Activated B cell treated with CpG ODN at 0.5 μM for 24 hours (primary cell): ENCODE measurements around the gene LYRM1. TPM values are rescaled to one million over a fixed set of nuclear protein-coding genes. Genes with fewer than 3 reads are reported as not detected.

Experiments
- ATAC-seq: fragments of 200-7000 bp; cut with Tn5 transposase; one replicate; pipeline ENCODE4 v1.10.0; 2021; ENCODE audit warnings: low read depth, mild to moderate bottlenecking, moderate library complexity
- CTCF ChIA-PET: fragments of 350-600 bp; sonication (Branson Sonifier 250); formaldehyde crosslinking; loops from one replicate; lab custom pipeline; 2021; ENCODE audit warnings: antibody characterized with exemption; lab: Charles Lee
- POLR2A ChIA-PET: fragments of 350-600 bp; sonication (Branson Sonifier 250); formaldehyde crosslinking; loops from one replicate; lab custom pipeline; 2021; ENCODE audit warnings: antibody characterized with exemption; lab: Charles Lee
- DNase-seq: peaks from one replicate; pipeline ENCODE4 v3.0.0; 2022
- H3K27ac Mint-ChIP-seq: one replicate; pipeline ENCODE4 v1.8.0; 2020; ENCODE audit warnings: mixed read lengths
- H3K27me3 Mint-ChIP-seq: one replicate; pipeline ENCODE4 v1.8.0; 2021; ENCODE audit warnings: mixed read lengths
- H3K36me3 Mint-ChIP-seq: one replicate; pipeline ENCODE4 v1.8.0; 2021; ENCODE audit warnings: low read depth, mixed read lengths
- H3K4me1 Mint-ChIP-seq: one replicate; pipeline ENCODE4 v1.8.0; 2021; ENCODE audit warnings: mixed read lengths
- H3K4me3 Mint-ChIP-seq: one replicate; pipeline ENCODE4 v1.8.0; 2020; ENCODE audit warnings: mild to moderate bottlenecking, mixed read lengths
- H3K9me3 Mint-ChIP-seq: one replicate; pipeline ENCODE4 v1.8.0; 2020; ENCODE audit warnings: mixed read lengths
- CTCF ChIP-seq: fragments of 200-600 bp; IDR thresholded peaks from one replicate; pipeline ENCODE4 v1.8.0; 2022; ENCODE audit warnings: antibody characterized with exemption, mild to moderate bottlenecking
- intact Hi-C: fragments of 100-400 bp; cut with micrococcal nuclease; formaldehyde crosslinking; loops from one replicate; pipeline ENCODE4 v1.15.1; 2024
- total RNA-seq: library from RNA; stranded (reverse); gene quantifications from 2 replicates; pipeline ENCODE4 v1.2.3, GENCODE V29; 2022

LYRM1 gene
- total RNA-seq, 1 donor from 2014 or later, result 20.7 TPM

- CTCF ChIA-PET, result no interaction called here
- Mint-ChIP-seq H3K9me3 (no peaks in the 10 kb centered on the region), H3K27ac (no peak overlapping the region), H3K4me1 (peaks cover 34% of the 10 kb centered on the region), H3K4me3 (no peak overlapping the region), H3K36me3 (no peaks in the 10 kb centered on the region), H3K27me3 (no peaks in the 10 kb centered on the region)
- POLR2A ChIA-PET, result no interaction called here
- no peak for ATAC-seq
- DNase-seq, result no peak
- intact Hi-C loops, result loop anchor here (10.0 kb wide), 1 partner anchor 73 kb away; no protein-coding TSS in a partner anchor
- no peak for TF ChIP-seq CTCF
Observed at GRCh38 chr16:20871941-20872815, 28.4 kb upstream of the LYRM1 start.

GRCh38 chr16:20873331-20873730, 27.2 kb upstream of the LYRM1 start:
- POLR2A ChIA-PET, result interaction anchor here (2.6 to 3.0 kb wide), 2 partner anchors 27 to 30 kb away, joined by 18 to 21 read pairs; partner anchors contain the start of genes DCUN1D3 and LYRM1
- intact Hi-C loops, result loop anchor here (10.0 kb wide), 1 partner anchor 71 kb away; no protein-coding TSS in a partner anchor
- Mint-ChIP-seq H3K36me3 (no peaks in the 10 kb centered on the region), H3K27ac (peak overlapping the region; percentile 41), H3K27me3 (no peaks in the 10 kb centered on the region), H3K9me3 (no peaks in the 10 kb centered on the region), H3K4me3 (no peak overlapping the region), H3K4me1 (peaks cover 38% of the 10 kb centered on the region)
- DNase-seq (no peak), ATAC-seq (no peak)
- CTCF ChIA-PET, result no interaction called here
- no peak for TF ChIP-seq CTCF

GRCh38 chr16:20874088-20874581, 26.4 kb upstream of the LYRM1 start:
- peak overlapping the region; percentile 61 for H3K4me3 Mint-ChIP-seq
- H3K27me3 Mint-ChIP-seq, result no peaks in the 10 kb centered on the region
- intact Hi-C loops, result loop anchor here (1.0 to 10.0 kb wide), 2 partner anchors 26 to 71 kb away; partner anchors contain the start of genes DCUN1D3 and LYRM1
- no peak for DNase-seq
- peaks cover 43% of the 10 kb centered on the region for H3K4me1 Mint-ChIP-seq
- TF ChIP-seq CTCF, result no peak
- no peak for ATAC-seq
- peak overlapping the region; percentile 85 for H3K27ac Mint-ChIP-seq
- ChIA-PET CTCF (interaction anchor here (1.0 to 2.2 kb wide), 3 partner anchors 14 to 70 kb away, joined by 3 to 10 read pairs (median 3); no protein-coding TSS in a partner anchor), POLR2A (interaction anchor here (0.7 to 3.0 kb wide), 5 partner anchors 11 to 1614 kb away, joined by 3 to 21 read pairs (median 5); partner anchors contain the start of genes DCUN1D3 and LYRM1)
- H3K9me3 Mint-ChIP-seq, result no peaks in the 10 kb centered on the region
- no peaks in the 10 kb centered on the region for H3K36me3 Mint-ChIP-seq

GRCh38 chr16:20875355-20875650, 25.3 kb upstream of the LYRM1 start:
- Mint-ChIP-seq H3K4me1 (peaks cover 50% of the 10 kb centered on the region), H3K27ac (peak overlapping the region; percentile 85), H3K27me3 (no peaks in the 10 kb centered on the region), H3K9me3 (no peaks in the 10 kb centered on the region), H3K4me3 (peak overlapping the region; percentile 30), H3K36me3 (no peaks in the 10 kb centered on the region)
- POLR2A ChIA-PET, result interaction anchor here (0.7 to 3.0 kb wide), 3 partner anchors 25 to 277 kb away, joined by 6 to 21 read pairs (median 18); partner anchors contain the start of genes DCUN1D3 and LYRM1
- TF ChIP-seq CTCF, result no peak
- ATAC-seq (peak; percentile 57), DNase-seq (no peak)
- CTCF ChIA-PET, result interaction anchor here (0.9 to 2.2 kb wide), 4 partner anchors 25 to 71 kb away, joined by 3 to 10 read pairs (median 3); partner anchors contain the start of genes DCUN1D3 and LYRM1
- intact Hi-C loops, result loop anchor here (10.0 kb wide), 1 partner anchor 69 kb away; no protein-coding TSS in a partner anchor

- POLR2A ChIA-PET, result no interaction called here
- DNase-seq (no peak), ATAC-seq (no peak)
- H3K4me3 Mint-ChIP-seq, result no peak overlapping the region
- no peak for TF ChIP-seq CTCF
- H3K9me3 Mint-ChIP-seq, result no peaks in the 10 kb centered on the region
- intact Hi-C loops, result loop anchor here (10.0 kb wide), 1 partner anchor 66 kb away; no protein-coding TSS in a partner anchor
- CTCF ChIA-PET, result no interaction called here
- peaks cover 42% of the 10 kb centered on the region for H3K4me1 Mint-ChIP-seq
- no peak overlapping the region for H3K27ac Mint-ChIP-seq
- no peaks in the 10 kb centered on the region for H3K27me3 Mint-ChIP-seq
- no peaks in the 10 kb centered on the region for H3K36me3 Mint-ChIP-seq
Observed at GRCh38 chr16:20878682-20879147, 21.9 kb upstream of the LYRM1 start.
